Renal cortical epithelial cell (primary cell): ENCODE measurements around the gene ICAM2. TPM values are rescaled to one million over a fixed set of nuclear protein-coding genes. Genes with fewer than 3 reads are reported as not detected.

ENCODE experiments used
- DNase-seq: peaks from one replicate; pipeline ENCODE4 v3.0.0-alpha.2; 2011; ENCODE audit warnings: low read depth
- total RNA-seq: library from RNA; depleted of rRNA; stranded (reverse); fragments of >200 nt; gene quantifications from 2 replicates; pipeline ENCODE4 v1.2.3, GENCODE V29; 2014

The ICAM2 gene
- total RNA-seq, 1 donor from 2014 or later = 6.4 TPM

- no peak for DNase-seq
Measured at GRCh38 chr17:63975541-63976092, 44.8 kb downstream of the ICAM2 start.

DNA sequence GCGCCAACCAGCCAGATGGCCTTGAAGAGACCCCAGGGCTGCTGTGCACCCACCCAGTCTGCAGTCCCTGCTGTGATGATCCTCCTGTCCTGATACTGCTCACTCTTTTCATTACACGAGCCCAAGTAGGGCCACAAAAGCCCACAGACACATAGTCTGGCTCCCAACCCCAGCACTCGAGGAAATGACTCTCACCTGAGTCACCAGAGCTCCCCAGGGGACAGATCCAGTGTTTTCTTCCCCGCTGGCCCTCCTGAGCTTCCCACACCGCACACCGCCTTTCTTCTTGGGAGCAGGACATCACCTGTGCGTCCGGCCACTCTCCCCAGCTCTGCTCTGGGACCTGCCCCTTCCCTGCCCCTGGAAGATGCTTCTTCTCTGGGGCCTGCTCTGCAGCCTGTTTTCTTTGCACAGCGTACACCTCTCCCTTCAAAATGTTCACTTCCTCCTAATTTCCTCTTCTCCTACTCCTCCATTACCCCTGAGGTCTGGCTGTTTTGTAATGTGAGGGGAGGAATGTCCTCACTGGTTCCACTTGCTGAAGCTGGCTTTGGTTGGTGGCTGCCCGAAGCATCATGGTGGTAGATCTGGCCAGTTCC, 45.7 kb downstream of the ICAM2 start:
- peak; percentile 57 for DNase-seq

- DNase-seq = peak; percentile 66
Measured at GRCh38 chr17:63973930-63974593, 46.4 kb downstream of the ICAM2 start.

DNA sequence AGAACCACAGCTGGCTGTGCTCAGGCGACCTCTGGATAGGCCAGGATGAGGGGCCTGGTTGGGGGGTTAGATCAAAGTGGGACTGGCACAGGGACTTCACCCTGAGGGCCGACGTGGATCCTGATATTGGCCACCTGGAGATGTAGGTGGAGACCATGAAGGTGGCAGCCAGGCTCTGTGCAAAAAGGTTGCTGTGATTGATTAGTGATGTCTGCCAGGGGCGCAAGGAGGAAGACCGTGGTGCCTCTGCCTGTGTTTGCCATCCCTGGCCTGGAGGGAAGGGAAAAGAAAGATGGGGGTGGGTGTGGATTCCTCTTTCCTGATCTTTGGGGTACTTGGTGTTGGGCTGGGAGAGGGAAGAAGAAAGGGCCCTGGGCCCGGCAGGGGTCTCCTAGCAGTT, 47.2 kb downstream of the ICAM2 start:
- no peak for DNase-seq

DNA sequence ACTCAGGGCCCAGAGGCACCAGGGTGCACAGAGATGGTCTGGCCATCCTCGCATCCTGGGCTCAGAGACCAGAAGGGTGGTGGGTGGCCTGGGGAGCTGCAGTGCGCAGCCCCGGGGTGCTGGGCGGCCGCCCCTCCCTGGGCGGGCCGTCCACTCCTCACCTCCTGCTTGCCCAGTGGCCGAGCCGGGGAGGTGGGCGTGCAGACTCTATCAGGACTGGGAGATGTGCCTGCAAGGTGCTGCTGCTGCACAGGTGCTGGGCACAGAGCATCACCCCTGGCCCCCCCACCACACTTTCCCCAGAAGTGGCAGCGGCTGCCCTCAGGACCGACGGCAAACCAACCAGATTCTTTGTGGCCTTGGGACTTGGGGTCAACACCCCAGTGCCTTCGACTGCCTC, 47.6 kb downstream of the ICAM2 start, which contains the start of gene SCN4A:
SCN4A (minus strand) TSS at position 123 of the 400 bp plus-strand sequence; CDS start at position 46, 77 bp downstream.
- DNase-seq = no peak

- DNase-seq = no peak
Measured at GRCh38 chr17:63969278-63969677, 51.2 kb downstream of the ICAM2 start.

DNA sequence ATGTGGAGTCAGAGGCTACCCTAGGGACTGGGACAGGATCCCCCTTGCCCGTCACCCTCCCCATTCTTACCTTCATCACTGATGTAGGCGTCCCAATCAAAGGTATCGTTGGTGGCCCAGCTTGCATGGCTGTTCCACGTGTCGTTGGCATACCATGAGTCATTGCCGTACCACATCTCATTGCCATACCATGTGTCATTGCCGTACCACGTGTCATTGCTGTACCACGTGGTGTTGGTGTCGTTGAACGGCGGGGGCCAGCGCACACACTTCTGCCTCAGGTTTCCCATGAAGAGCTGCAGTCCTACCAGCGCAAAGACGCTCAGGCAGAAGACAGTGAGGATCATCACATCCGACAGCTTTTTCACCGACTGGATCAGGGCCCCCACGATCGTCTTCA, 52.5 kb downstream of the ICAM2 start:
- no peak for DNase-seq

- no peak for DNase-seq
Measured at GRCh38 chr17:63966646-63967264, 53.7 kb downstream of the ICAM2 start.

- DNase-seq = no peak
Measured at GRCh38 chr17:63963123-63963522, 57.3 kb downstream of the ICAM2 start.

GRCh38 chr17:63962298-63962744, 58.1 kb downstream of the ICAM2 start:
- DNase-seq = no peak

GRCh38 chr17:63961355-63962212, 58.8 kb downstream of the ICAM2 start:
- DNase-seq = peak; percentile 26

- DNase-seq = no peak
Measured at GRCh38 chr17:63960430-63960829, 60.0 kb downstream of the ICAM2 start.

DNA sequence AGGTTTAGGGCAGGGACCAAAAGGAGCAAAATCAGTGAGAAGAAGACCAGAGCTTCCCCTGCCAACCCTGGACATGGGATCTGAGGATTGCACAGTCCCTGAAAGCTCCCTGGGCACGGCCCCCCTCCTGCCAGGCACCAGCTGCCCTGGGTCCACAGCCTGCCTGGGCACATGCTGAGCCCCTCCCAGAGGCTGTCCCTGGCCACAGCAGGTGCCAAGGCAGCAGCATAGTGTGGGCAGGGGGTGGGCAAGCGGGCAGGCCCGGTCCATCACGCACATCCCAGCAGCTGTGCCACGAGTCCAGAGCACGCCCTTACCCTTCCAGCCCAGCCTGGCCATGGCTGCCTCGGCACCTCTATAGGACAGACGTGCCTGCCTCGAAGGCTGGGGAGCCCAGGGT, 60.4 kb downstream of the ICAM2 start:
- no peak for DNase-seq

DNA sequence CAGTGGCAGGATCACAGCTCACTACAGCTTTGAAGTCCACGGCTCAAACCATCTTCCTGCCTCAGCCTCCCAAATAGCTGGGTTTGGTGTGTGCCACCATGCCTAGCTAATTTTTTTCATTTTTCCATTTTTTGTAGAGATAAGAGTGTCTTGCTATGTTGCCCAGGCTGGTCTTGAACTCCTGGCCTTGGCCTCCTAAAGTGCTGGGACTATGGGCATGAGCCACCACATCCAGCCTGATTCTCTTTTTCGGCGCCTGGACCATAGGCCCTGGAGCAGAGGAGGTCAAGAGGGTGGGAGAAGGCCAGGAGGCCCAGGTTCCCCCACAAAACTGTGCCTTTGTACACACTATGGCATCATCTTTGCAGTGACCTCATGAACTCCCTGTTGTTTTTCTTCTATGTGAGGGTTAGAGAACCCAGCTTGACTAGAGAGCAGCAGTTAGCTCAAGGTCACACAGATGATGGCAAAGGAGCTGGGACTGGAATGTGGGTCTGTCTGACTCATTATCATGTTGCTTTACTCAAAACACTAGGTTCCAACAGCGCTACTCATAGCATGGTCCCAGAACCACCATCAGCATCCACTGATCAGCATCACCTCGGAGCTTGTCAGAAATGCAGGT, 64.0 kb downstream of the ICAM2 start:
- DNase-seq = peak; percentile 11

- DNase-seq = no peak
Measured at GRCh38 chr17:63955791-63956190, 64.6 kb downstream of the ICAM2 start.

- DNase-seq = no peak
Measured at GRCh38 chr17:63955232-63955631, 65.2 kb downstream of the ICAM2 start.

GRCh38 chr17:63954402-63955063, 65.9 kb downstream of the ICAM2 start:
- DNase-seq = no peak
